Measurements from ENCODE around the gene BCL3.

Gene BCL3

DNA sequence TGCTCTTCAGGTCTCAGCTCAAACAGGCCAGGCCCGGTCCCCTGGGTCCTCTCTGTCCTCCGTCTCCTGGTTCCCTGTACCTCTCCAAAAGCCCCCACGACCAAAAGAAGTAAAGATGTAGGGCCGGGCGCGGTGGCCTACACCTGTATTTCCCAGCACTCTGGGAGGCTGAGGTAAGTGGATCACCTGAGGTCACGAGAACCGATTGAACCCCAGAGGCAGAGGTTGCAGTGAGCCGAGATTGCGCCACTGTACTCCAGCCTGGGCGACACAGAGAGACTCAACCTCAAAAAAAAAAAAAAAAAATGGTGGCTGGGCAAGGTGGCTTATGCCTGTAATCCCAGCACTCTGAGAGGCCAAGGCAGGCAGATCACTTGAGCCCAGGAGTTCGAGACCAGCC, 22.0 kb upstream of the BCL3 start:
- DNase-seq = no peak
- TF ChIP-seq POLR2A (IDR thresholded peaks at IDR 0.05; ENCODE audit: low read length) = no peak

DNA sequence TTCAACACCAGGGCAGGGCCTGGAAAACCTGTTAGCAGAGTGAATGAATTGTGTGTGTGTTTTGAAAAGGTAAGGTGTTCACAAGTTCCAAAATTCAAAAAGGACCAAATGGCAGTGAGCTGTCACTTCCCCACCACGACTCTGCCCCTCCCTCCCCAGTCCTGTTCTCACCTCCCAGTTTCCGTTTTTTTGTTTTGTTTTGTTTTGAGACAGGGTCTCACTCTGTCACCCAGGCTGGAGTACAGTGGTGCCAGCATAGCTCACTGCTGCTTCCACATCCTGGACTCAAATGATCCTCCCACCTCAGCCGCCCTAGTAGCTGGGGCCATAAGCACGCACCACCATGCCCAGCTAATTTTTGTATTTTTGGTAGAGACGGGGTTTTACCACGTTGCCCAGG, 20.3 kb upstream of the BCL3 start:
- TF ChIP-seq POLR2A (IDR thresholded peaks at IDR 0.05; ENCODE audit: low read length) (no peak), GATA1 (IDR thresholded peaks at IDR 0.05; ENCODE audit: low read depth, low read length) (no peak)
- DNase-seq = no peak

DNA sequence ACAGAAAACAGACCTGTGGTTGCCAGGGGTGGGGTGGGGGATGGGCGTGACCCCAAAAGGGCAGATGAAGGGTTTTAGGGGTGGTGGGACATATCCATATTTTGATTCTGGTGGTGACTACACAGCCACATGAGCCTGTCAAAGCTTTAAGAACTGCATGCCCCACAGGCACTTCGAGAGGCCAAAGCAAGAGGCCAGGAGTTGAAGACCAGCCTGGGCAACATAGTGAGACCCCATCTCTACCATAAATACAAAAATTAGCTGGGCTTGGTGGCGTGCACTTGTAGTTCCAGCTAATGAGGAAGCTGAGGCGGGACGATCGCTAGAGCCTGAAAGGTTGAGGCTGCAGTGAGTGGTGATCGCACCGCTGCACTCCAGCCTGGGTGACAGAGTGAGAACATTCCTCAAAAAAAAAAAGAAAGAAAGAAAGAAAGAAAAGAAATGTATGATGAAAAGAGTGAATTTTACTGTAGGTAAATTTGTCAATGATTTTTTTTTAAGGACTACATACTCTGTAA, 18.9 kb upstream of the BCL3 start:
- TF ChIP-seq GATA1 (IDR thresholded peaks at IDR 0.05; ENCODE audit: low read depth, low read length) (no peak), POLR2A (IDR thresholded peaks at IDR 0.05; ENCODE audit: low read length) (no peak)
- DNase-seq = no peak

DNA sequence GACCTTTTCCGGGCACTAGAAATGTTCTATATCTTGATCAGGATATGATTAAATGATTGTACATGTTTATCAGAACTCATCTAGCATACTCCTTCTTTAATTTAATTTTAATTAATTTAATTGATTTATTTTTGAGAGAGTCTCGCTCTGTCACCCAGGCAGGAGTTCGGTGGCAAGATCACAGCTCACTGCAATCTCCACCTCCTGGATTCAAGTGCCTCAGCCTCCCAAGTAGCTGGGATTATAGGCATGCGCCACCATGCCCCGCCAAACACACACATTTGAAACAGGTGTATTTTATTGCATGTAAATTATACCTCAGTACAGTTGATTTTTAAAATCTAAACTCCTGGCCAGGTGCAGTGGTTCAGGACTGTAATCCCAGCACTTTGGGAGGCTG, 17.4 kb upstream of the BCL3 start:
- no peak for DNase-seq
- no peak for TF ChIP-seq GATA1 (IDR thresholded peaks at IDR 0.05; ENCODE audit: low read depth, low read length)
- TF ChIP-seq POLR2A (IDR thresholded peaks at IDR 0.05; ENCODE audit: low read length) = no peak

DNA sequence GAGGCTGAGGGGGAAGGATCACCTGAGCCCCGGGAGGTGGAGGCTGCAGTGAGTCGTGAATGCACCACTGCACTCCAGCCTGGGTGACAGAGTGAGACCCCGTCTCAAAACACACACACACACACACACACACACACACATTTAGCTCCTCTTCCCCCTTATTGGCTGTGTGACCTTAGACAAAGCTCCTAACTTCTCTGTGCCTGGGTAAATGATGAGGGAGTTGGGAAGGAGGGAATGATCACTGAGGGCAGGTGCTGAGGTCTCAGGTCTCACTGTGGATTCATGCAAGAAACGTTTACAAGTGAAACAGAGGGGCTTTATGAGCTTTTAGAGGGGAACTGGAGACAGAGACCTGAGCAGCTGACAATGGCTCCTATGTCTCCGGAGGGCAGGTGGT, 16.9 kb upstream of the BCL3 start:
- no peak for DNase-seq
- TF ChIP-seq GATA1 (IDR thresholded peaks at IDR 0.05; ENCODE audit: low read depth, low read length) (no peak), POLR2A (IDR thresholded peaks at IDR 0.05; ENCODE audit: low read length) (no peak)

DNA sequence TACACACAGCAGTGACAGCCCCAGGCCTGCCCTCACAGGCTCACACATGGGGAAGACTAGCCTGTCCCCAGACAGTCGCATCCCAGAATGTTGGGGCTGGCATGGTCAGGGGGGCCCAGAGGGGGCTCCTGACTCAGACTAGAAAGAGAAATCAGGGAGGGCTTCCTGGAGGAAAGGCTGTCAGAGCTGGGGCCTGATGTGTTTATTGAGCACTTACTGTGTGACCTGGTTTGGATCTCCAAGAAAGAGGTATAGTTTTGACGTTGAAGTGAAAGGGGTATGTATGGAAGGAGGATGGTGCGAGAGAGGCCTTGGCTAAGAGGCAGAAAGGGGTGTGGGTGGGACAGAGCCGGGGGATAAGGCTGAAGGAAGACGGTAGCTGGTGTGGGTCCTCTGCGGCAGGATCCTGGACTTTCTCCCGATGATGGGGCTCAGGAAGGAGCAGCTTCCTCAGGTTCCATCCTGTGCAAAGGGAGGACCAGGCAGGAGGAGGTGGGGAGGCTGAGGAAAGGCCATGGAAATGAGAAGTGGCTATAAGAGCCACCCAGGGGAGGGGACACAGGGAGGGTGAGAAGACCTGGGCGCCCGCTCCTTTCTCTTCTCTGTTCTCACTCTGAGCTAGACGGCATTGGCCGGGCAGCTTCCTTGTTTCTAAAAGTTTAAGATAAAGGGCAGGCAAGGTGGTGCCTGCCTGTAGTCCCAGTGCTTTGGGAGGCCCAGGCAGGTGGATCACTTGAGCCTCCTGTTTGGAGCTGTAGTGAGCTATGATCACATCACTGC, 16.1 kb upstream of the BCL3 start:
- DNase-seq = no peak
- TF ChIP-seq GATA1 (IDR thresholded peaks at IDR 0.05; ENCODE audit: low read depth, low read length) (no peak), POLR2A (IDR thresholded peaks at IDR 0.05; ENCODE audit: low read length) (no peak)

DNA sequence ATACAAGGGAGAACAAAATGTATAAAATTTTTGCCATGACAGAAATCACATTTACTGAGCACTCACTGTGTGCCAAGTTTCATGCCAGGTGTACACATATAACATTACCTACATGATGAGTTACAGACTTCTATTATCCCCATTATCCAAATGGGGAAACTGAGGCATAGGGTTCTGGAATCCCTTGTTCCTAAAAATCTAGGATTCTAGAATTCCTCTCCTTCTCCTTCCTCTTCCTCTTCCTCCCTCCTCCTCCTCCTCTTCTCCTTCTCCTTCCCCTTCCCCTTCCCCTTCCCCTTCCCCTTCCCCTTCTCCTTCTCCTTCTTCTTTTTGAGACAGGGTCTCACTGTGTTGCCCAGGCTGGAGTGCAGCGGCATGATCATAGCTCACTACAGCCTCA, 14.2 kb upstream of the BCL3 start:
- TF ChIP-seq POLR2A (IDR thresholded peaks at IDR 0.05; ENCODE audit: low read length) (no peak), GATA1 (IDR thresholded peaks at IDR 0.05; ENCODE audit: low read depth, low read length) (no peak)
- DNase-seq = no peak

DNA sequence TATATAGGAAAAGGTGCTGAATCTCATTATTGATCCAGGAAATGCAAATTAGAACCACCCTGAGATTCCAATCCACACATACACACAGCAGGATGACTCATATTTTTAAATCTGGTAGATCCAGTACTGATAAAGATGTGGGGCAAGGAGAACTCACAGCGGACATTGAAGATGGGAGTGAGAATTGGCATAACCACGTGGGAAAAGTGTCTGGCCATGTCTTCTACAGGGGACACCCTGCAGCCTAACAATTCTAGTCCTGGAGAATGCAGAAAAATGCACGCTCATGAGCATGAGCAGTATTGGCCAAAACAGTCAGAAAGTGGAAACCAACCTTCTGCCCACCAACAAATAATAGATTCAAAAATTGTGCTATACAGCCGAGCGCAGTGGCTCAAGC, 13.5 kb upstream of the BCL3 start:
- no peak for DNase-seq
- no peak for TF ChIP-seq POLR2A (IDR thresholded peaks at IDR 0.05; ENCODE audit: low read length)
- no peak for TF ChIP-seq GATA1 (IDR thresholded peaks at IDR 0.05; ENCODE audit: low read depth, low read length)

DNA sequence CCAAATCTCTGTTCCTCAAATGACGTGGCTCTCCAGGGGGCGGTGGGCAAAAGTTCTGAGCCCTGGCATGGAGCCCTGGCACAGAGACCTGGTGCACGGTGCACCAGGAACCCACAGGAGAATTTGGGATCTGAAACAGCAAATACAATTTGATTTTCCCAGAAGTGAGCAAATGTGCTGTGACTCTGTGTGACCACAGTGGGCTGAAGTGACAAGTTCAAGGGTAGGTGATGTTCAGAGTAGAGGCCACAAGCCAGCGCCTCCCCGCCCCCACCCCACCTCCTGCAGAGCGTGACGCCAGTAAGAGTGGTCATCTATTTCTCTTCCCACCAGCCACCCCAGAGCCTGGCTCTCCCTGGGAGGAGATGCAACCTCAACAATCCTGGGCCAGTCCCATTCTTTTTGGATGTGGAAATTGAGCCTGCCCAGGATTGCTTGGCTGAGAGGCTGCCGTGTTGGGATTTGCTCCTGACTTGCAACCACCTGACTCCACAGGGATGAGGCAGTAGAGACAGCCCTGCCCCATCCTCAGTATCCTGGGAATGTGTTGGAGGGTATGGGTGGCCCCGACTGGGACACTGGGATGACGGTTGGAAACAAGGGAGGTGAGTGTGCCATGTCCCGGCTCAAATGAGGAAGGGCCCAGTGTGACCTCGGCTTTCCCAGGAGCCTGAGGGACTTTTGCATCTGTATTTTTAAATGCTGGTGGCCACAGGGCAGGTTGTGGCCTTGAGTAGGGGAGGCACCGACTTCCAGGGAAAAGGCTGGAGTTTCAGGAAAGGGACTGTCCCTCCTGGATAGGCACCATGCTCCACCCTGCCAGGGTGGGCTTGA, 11.1 kb upstream of the BCL3 start:
- no peak for DNase-seq
- no peak for TF ChIP-seq GATA1 (IDR thresholded peaks at IDR 0.05; ENCODE audit: low read depth, low read length)

DNA sequence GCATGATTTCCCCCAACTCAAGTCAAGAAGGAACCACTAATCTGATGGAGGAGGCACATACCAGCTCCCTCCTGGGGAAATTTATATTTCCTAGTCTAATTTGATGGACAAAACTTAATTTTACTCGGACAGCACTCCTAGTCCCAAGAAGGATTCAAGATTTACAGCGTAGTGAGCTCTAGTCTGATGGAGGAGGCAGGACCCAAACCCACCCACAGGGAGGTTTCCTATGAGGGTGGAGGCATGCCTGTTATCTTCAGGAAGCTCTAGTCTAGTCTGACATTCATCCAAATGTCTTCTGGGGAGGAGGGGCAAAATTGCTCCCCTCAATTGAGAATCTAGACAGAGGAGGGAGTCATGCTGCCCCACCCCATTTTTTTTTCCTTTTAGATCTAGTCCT, 10.4 kb upstream of the BCL3 start:
- no peak for DNase-seq
- TF ChIP-seq POLR2A (IDR thresholded peaks at IDR 0.05; ENCODE audit: low read length) (no peak), GATA1 (IDR thresholded peaks at IDR 0.05; ENCODE audit: low read depth, low read length) (no peak)

DNA sequence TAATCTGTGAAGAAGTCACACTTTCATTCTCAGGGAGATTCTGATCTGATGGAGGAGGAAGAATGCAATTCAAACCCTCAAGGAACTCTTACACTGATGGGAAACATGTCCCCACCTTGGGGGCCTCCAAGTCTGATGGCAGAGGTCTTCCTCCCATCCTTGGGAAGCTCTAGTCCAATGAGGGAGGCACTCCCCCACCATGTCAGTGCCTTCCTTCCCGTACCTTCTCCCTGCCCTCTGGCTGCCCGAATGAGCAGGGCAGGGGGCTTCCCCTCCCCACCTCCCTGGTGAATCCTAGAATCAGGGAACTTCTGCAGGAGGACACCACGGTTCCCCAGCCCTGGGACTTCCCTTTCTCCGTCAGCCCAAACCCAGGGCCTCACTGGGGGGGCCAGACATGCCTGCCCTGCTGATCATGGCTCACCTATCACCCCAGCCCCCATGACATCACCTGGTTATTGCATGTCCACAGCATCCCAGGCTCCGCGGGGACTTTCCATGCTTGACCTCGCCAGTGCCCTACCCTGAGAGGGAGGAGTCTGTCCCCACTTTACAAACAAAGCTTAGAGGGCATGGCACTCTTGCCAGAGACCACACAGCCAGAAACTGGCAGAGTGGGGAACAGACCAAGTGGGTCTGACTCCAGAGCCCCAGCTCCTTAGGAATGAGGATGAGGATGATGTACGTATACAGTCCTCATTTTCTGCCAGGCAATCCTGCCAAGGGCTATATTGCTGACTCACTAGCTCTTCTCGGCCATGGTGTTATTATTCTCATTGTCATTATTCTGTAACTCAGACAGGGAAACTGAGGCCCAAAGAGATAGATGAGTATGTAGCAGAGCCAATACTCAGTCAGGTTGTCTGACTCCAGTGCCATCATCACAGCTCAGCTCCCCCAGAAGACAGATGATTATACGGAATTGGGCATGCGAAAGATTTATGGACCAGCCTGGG, 9.6 kb upstream of the BCL3 start:
- DNase-seq = no peak
- TF ChIP-seq POLR2A (IDR thresholded peaks at IDR 0.05; ENCODE audit: low read length) (no peak), GATA1 (IDR thresholded peaks at IDR 0.05; ENCODE audit: low read depth, low read length) (no peak)

DNA sequence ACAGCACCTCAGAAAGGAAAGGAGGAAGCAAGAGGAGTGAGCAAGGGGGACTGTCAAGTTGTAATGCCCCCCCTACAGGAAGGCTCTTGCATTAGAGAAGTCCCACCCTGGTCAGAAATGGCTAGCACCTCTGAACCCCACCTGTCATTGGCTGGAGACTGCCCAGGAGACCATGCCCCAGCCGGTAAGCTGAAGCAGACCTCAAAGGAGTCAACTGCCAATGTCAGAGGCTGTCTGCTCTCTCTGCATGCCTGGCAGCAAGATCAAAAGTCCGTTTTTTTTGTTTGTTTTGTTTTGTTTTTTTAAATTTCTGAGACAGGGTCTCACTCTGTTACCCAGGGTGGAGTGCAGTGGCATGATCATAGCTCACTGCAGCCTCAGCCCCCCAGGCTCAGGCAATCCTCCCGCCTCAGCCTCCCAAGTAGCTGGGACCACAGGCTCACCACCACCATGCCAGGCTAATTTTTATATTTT, 8.1 kb upstream of the BCL3 start:
- DNase-seq = no peak
- TF ChIP-seq POLR2A (IDR thresholded peaks at IDR 0.05; ENCODE audit: low read length) (no peak), GATA1 (IDR thresholded peaks at IDR 0.05; ENCODE audit: low read depth, low read length) (no peak)

DNA sequence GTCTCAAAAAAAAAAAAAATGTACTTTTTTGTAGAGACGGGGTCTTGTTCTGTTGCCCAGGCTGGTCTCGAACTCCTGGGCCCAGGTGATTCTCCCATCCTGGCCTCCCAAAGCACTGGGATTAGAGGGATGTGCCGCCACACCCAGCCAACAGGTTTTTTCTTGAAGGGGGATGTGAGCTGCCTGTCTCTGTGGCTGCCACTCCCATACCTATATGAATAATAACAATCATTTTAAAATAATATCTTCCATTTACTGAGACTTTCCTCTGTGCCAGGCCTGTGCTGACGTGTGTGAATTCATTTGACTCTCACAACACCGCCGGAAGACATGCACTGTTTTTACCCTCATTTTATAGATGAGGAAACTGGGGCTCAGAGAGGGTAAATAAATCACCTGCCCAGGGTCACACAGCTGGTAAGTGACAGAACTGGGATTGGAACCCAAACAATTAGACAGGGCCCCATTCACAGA, 7.2 kb upstream of the BCL3 start:
- no peak for DNase-seq
- TF ChIP-seq POLR2A (IDR thresholded peaks at IDR 0.05; ENCODE audit: low read length) = no peak
- TF ChIP-seq GATA1 (IDR thresholded peaks at IDR 0.05; ENCODE audit: low read depth, low read length) = no peak

Measured in erythroblast (primary cell).